ENCODE measurements around the gene C3orf20.

The C3orf20 gene

GRCh38 chr3:14672588-14672987 is 2.4 kb upstream of the C3orf20 start:
- no peaks in the 10 kb centered on the region for H3K9me3 ChIP-seq (ENCODE audit: control insufficient read depth, low read length)
- H3K4me3 ChIP-seq (ENCODE audit: low read depth, low read length) = no peak overlapping the region
- TF ChIP-seq CTCF (IDR thresholded peaks at IDR 0.05) = no peak
- peaks cover 6% of the 10 kb centered on the region for H3K4me1 ChIP-seq
- no peak overlapping the region for H3K27ac ChIP-seq
- H3K79me2 ChIP-seq = no peaks in the 10 kb centered on the region
- H3K36me3 ChIP-seq (ENCODE audit: control insufficient read depth, insufficient read depth, low read length) = no peaks in the 10 kb centered on the region
- no peak overlapping the region for H3K9ac ChIP-seq
- H3K4me2 ChIP-seq (ENCODE audit: low read length) = no peak overlapping the region
- H3K27me3 ChIP-seq (ENCODE audit: control insufficient read depth, insufficient read depth, low read length) = no peaks in the 10 kb centered on the region
- H2AFZ ChIP-seq = no peak overlapping the region

- Histone ChIP-seq H3K79me2 (no peaks in the 10 kb centered on the region), H3K27me3 (ENCODE audit: control insufficient read depth, insufficient read depth, low read length) (no peaks in the 10 kb centered on the region), H3K4me3 (ENCODE audit: low read depth, low read length) (no peak overlapping the region), H2AFZ (no peak overlapping the region), H3K9me3 (ENCODE audit: control insufficient read depth, low read length) (no peaks in the 10 kb centered on the region), H3K9ac (no peak overlapping the region), H3K4me2 (ENCODE audit: low read length) (peak overlapping the region; percentile 19), H3K27ac (no peak overlapping the region), H3K36me3 (ENCODE audit: control insufficient read depth, insufficient read depth, low read length) (no peaks in the 10 kb centered on the region), H3K4me1 (peaks cover 6% of the 10 kb centered on the region)
- TF ChIP-seq CTCF (IDR thresholded peaks at IDR 0.05) = no peak
Observed at GRCh38 chr3:14676881-14677280, 1.9 kb downstream of the C3orf20 start.

GRCh38 chr3:14678015-14678503 is 3.1 kb downstream of the C3orf20 start:
- H3K27me3 ChIP-seq (ENCODE audit: control insufficient read depth, insufficient read depth, low read length) = no peaks in the 10 kb centered on the region
- no peak overlapping the region for H3K9ac ChIP-seq
- no peak overlapping the region for H3K4me3 ChIP-seq (ENCODE audit: low read depth, low read length)
- H3K4me1 ChIP-seq = peaks cover 6% of the 10 kb centered on the region
- H3K36me3 ChIP-seq (ENCODE audit: control insufficient read depth, insufficient read depth, low read length) = no peaks in the 10 kb centered on the region
- no peak overlapping the region for H3K27ac ChIP-seq
- TF ChIP-seq CTCF (IDR thresholded peaks at IDR 0.05) = no peak
- no peaks in the 10 kb centered on the region for H3K79me2 ChIP-seq
- no peak overlapping the region for H3K4me2 ChIP-seq (ENCODE audit: low read length)
- no peaks in the 10 kb centered on the region for H3K9me3 ChIP-seq (ENCODE audit: control insufficient read depth, low read length)
- no peak overlapping the region for H2AFZ ChIP-seq

GRCh38 chr3:14680115-14680514 is 5.2 kb downstream of the C3orf20 start:
- Histone ChIP-seq H3K9ac (no peak overlapping the region), H3K36me3 (ENCODE audit: control insufficient read depth, insufficient read depth, low read length) (no peaks in the 10 kb centered on the region), H3K4me3 (ENCODE audit: low read depth, low read length) (no peak overlapping the region), H3K4me1 (peaks cover 6% of the 10 kb centered on the region), H3K27me3 (ENCODE audit: control insufficient read depth, insufficient read depth, low read length) (no peaks in the 10 kb centered on the region), H3K79me2 (no peaks in the 10 kb centered on the region), H2AFZ (no peak overlapping the region), H3K4me2 (ENCODE audit: low read length) (no peak overlapping the region), H3K9me3 (ENCODE audit: control insufficient read depth, low read length) (no peaks in the 10 kb centered on the region), H3K27ac (no peak overlapping the region)
- no peak for TF ChIP-seq CTCF (IDR thresholded peaks at IDR 0.05)

DNA sequence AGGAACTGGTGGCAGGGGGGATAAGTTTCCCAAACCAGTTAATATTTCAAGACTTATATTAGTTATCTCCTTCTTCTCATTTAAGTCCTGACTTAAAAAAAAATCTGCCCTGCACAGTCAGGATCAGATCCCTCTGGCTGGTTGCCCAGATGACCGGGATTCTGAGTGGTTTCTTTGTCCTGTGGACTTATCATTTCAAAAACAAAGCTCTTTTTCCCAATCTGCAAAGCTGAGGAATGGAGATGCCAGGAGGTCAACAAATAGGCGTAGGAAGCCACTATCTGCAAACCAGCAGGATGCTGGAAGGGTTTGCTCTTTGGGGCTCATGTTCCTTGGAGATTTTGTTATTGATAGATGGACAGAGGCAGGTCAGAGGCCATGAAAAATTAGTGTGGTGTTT is 5.8 kb downstream of the C3orf20 start:
- Histone ChIP-seq H3K4me3 (ENCODE audit: low read depth, low read length) (no peak overlapping the region), H3K9me3 (ENCODE audit: control insufficient read depth, low read length) (no peaks in the 10 kb centered on the region), H3K36me3 (ENCODE audit: control insufficient read depth, insufficient read depth, low read length) (no peaks in the 10 kb centered on the region), H2AFZ (no peak overlapping the region), H3K4me2 (ENCODE audit: low read length) (no peak overlapping the region), H3K9ac (no peak overlapping the region), H3K79me2 (no peaks in the 10 kb centered on the region), H3K4me1 (peaks cover 6% of the 10 kb centered on the region), H3K27ac (no peak overlapping the region), H3K27me3 (ENCODE audit: control insufficient read depth, insufficient read depth, low read length) (no peaks in the 10 kb centered on the region)
- TF ChIP-seq CTCF (IDR thresholded peaks at IDR 0.05) = no peak

Data from parathyroid adenoma (tissue), 2 donors.